IPS-NIHi7 (cell line): ENCODE results near the gene CDH12.
"Not testable (repeated sequence)": the region's sequence is repeated elsewhere in the genome, so short reads cannot be mapped to it uniquely, and the experiment has no call there.

Source experiments
- DNase-seq: peaks from one replicate; pipeline ENCODE4 v3.0.0; 2012; ENCODE audit warnings: mixed read lengths; ENCODE audit errors: extremely low spot score

Gene CDH12

DNA sequence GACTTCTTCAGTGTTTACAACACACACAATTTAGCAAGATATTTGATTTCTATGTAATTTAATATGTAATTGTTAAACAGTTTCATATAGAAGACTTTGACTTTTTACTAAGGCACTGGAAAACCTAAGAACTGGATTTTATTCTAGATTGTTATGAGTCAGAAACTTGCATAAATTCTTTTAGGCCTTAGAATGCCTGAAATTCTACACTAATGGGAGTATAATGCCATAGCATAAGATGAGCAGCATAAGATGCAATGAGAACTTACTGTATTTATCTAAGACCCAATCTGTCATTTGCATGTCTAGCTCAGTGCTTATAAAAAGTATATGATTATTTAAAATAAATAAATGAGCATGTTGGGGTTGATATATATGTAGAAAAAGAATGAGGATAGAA, 285.2 kb downstream of the CDH12 start:
- no peak for DNase-seq

DNA sequence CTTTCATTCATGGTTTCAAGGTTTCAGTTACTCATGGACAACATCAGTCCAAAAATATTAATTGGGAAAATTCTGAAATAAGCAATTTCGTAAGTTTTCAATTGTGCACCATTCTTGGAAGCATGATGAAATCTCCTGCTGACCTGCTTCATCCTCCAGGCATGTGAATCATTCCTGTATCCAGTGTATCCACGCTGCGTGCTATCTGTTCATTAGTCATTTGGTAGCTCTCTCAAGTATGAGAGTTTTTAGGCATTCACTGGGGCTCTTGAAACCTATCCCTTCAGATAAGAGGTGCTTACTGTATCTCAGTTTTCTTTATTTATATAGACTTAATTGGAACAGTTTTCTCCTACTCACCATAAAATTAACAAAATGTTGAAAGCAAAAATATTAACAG, 293.0 kb downstream of the CDH12 start:
- DNase-seq, result no peak

DNA sequence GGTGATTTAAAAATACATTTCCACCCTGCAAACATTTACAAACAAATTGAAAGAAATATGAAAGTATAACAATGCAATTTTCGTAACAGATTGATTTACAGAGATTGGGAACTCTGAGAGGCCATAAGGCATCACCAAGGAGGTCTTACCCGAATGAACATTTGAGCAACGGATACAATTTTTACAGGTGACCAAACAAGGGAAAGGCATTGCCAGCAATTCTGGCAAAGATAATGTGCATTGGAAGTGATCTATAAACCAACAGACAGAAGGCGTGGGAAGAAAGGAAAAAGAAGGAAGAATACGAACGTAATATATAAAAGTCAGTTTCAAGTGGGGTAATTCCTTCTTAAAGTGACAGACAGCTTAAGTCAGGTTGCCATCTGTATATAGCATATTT, 295.9 kb downstream of the CDH12 start:
- DNase-seq, result no peak

GRCh38 chr5:22554475-22554874, 298.7 kb downstream of the CDH12 start:
- no peak for DNase-seq

DNA sequence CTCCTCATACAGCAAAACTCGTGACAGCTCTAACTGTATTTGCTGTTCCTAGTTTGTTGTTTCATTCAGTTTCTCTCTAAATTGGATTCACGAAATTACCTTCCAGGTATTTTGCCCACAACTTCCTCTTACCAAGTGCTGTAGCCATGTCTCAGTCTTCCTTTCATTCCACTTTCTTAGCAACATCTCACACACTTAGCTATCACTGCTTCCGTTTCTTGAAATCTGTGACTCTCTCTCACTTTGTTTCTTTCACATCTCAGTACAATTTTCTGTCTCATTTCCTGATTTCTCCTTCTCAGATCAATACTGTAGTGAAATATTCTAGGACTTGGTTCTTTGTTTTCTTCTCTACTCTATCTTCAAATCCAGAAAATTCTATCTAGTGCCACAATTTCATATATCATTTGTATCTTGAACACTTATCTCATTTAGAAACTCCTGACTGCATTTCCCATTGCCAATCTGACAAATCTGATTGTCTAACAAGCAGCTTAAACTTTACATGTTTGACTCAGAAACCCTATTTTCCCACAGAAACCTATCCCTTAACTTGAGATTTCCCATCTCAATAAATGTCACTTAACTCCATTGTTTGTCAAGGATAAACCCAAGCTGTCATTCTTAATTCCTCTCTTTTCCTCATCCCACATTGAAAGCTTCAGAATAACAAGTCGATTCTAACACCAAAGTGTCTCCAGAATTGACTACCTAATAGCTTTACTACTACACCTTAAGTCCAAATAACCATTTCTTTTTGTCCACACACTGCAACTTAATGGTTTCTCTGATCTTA, 303.1 kb downstream of the CDH12 start:
- DNase-seq, result no peak

DNA sequence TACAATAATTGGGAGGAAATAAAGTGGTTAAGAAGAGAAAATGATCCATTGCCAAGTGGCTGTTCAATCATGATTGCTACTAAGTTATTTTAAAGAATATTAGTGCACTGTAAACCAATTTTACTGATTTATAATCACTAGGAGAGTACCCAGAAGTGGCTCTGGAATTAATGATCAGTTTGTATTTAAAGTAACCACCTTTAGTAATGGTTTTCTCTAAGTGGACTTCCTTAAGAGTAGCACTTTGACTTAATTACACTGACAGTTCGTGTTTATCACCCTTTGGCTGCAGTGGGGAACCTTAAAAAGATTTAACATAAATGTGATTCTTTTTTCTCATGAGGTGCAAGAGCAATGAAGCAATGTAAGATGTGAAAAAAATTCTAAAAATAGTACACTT, 310.8 kb downstream of the CDH12 start:
- no peak for DNase-seq

DNA sequence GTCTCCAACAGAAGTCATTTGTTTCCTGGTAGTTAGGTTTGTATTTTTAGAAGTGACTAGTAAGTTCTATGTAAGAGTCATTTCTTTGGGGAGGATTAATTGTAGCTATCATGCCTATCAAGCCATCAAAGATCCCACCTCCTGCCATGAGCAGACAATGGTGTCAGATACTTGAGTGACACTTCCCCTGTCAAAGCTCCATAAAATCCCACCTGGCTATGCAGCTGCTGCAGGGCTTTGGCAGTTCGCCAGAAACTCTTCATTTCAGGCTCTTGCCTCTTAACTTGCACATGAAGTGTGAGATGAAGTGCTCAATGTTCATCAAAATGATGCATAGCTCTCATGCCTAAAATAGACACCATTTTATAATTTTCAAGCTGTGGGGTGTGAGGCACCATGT, 312.1 kb downstream of the CDH12 start:
- no peak for DNase-seq

GRCh38 chr5:22539762-22540161, 313.4 kb downstream of the CDH12 start:
- no peak for DNase-seq

DNA sequence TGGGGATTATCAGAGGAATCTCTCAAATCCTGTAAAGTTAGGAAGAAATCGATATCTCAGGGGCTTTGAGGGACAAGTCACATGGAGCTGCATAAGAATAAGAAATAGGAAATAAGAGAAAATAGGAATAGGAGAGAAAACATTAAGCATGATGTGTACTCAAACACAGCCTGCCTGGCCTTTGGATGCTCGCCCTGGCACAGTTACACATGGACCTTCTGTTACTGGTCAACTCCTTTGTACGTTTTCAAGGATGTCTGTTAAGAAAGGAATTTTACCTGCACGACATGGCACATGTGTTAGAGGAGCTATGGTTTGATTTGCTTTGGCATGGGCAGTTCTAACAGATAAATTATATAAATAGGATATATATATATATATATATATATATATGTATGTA, 321.2 kb downstream of the CDH12 start:
- no peak for DNase-seq

- DNase-seq, result no peak
Observed at GRCh38 chr5:22521521-22521920, 331.6 kb downstream of the CDH12 start.

DNA sequence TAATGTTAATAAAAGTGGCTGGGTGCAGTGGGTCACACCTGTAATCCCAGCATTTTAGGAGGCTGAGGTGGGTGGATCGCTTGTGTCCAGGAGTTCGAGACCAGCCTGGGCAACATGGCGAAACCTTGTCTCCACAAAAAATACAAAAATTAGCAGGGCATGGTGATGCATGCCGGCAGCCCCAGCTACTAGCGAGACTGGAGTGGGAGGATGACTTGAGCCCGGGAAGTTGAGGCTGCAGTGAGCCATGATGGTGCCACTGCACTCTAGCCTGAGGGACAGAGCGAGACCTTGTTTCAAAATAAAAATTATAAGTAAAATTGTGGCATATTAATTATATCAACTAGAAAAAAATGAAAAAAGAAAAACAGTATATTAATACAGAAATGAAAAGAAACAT, 336.6 kb downstream of the CDH12 start:
- DNase-seq, result not testable (repeated sequence)

DNA sequence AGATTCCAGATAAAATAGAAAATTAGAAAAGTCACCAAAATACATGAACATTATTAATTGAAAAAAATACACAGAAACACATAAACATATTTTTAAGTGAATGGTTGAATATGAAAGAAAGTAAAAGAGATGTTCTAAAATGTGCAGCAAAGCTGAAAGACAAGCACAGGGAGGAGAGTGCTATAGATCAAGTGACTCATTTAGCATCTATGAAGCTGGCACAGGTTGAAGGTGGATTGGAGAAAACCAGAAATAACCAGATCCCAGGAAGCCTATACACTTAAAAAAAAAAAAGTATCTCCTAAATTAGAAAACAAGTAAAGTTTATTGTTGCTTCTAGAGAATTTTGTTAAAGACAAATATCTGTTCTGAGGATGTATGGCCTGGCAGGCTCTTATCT, 338.9 kb downstream of the CDH12 start:
- no peak for DNase-seq

DNA sequence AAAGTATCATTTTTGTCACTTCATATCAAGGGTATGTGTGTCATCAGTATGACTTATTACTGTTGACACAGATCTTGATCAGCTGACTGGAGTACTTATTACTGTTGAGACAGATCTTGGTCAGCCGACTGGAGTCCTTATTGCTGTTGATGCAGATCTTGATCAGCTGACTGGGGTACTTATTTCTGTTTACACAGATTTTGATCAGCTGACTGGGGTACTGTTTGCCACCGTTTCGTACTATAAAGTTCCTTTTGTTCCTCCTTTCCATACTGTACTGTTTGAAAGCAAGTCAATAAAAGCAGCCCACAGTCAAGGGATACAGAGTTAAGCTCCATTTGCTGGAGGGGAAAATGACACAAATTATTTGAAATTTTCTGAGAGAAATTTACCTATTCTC, 347.3 kb downstream of the CDH12 start:
- no peak for DNase-seq

DNA sequence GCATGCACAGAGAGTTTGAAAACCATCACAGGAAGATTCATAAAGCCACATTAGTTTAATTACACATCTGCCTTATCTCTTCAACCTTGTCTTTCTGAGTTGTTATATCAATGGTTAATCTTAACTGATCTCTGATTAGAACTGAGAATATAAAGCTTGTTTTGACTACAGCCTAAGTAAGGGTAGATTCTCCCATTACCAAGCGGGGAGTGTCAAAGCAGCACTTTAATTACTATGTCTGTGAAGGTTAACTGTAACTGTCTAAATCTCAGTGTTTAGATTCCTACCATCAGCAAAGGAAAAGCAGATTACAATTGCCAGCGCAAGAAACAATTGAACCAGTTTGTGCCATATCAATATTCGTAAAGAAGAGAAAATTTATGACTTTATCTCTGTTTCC, 348.7 kb downstream of the CDH12 start:
- no peak for DNase-seq

DNA sequence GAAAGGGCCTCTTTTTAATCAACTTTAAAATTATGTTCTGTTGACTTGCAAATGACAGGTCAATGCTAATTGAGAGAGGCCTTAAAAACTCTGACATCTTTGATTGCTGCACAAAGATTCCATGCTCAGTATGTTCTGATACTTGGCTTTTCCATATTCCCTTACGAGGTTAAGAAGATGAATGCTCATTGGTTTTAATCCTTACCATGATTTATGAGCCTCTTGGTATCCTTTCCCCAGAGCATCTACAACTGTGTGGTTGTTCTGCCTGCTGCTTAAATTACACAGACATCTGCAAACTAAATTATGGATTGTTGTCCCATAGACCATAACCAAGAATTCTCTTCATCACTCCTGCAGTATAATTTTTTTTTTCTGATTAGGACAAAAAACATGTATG, 352.6 kb downstream of the CDH12 start:
- DNase-seq, result no peak

DNA sequence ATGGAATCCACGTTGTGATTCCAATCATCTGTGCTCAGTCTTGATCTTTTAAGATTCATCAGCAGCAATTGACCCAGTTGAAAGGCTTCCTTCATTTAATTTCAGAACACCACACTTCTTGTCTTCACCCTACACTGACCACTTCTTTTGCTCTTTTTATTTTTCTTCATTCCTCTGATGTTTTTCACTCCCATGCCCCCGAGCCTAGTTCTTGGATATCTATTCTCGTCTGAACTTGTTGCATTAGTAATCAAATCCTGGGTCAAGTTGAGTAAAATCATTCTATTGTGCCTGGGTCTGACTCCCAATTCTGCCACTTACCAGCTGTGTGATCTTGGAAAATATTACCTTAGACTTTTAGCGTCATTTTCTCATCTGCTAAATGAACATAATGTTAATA, 356.5 kb downstream of the CDH12 start:
- DNase-seq, result no peak

DNA sequence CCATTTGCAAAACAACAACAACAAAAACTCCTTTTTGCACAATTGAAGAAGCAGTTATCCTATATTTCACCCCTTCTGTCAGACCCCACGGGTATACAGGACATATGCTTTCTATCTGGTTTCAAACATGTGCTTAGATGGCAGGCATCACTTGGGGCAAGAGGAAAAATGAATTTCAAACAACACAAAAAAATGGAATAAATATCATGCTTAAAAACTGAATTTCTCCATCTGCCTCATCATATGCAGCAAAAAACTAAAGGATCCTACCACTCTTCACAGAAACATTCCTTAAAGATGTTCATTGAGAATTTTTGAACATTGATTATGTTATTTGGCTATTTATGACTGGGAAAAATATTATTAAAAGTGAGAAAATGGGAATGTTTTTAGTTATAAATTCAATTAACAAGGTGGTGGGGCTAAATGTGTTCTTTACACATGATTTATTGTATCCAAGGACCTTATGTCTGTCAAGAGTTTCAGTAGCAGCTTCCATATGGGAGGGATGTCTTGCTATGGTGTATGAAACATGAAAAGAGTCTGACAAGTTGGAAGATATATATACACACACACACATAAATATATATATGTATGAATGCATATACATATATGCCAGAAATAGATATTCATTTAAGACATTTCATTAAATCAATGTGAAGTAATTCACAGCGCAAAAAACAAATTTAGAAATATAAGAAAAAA, 358.0 kb downstream of the CDH12 start:
- DNase-seq, result no peak

- no peak for DNase-seq
Observed at GRCh38 chr5:22488427-22488826, 364.7 kb downstream of the CDH12 start.

DNA sequence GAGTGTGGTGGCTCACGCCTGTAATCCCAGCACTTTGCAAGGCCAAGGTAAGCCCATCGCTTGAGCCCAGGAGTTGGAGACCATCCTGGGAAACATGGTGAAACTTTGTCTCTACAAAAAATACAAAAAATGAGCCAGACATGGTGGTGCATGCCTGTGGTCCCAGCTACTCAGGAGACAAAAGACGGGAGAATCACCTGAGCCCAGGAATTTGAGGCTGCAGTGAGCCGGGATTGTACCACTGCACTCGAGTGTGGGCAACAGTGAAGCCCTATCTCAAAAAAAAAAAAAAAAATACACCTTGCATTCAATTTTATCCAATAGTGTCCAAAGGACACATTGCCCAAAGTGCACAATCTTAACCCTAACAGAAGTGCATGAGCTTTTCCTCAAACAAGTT, 372.8 kb downstream of the CDH12 start:
- DNase-seq, result no peak

- no peak for DNase-seq
Observed at GRCh38 chr5:22473886-22474285, 379.3 kb downstream of the CDH12 start.

- DNase-seq, result no peak
Observed at GRCh38 chr5:22471154-22471553, 382.0 kb downstream of the CDH12 start.

DNA sequence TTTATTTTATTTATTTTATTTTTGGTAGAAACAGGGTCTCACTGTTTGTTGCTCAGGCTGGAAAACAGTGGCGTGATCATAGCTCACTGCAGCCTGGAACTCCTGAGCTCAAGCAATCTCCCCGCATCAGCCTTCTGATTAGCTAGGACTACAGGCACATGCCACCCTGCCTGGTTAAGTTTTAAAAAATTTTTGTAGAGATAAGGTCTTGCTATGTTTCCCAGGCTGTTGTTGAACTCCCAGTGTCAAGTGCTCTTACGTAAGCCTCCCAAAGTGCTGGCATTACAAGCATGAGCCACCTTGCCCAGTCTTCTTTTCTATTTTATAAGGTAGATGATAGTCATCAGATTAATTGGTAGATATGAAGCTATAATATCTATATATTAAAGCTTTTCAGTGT, 382.7 kb downstream of the CDH12 start:
- no peak for DNase-seq

GRCh38 chr5:22465616-22466015, 387.5 kb downstream of the CDH12 start:
- DNase-seq, result no peak

- no peak for DNase-seq
Observed at GRCh38 chr5:22465177-22465576, 388.0 kb downstream of the CDH12 start.
